IPS-11a (cell line): ENCODE results near the gene HMGCS1.
"Not testable (repeated sequence)": the region's sequence is repeated elsewhere in the genome, so short reads cannot be mapped to it uniquely, and the experiment has no call there.

ENCODE experiments used
- H3K4me3 ChIP-seq: one replicate; pipeline ENCODE4 v1.5.1; 2013; ENCODE audit warnings: low read depth, low read length, control low read depth

HMGCS1 gene

GRCh38 chr5:43313035-43313853 is at the start of gene HMGCS1:
TSS of gene HMGCS1 (minus strand) at chr5:43313412. CDS start at chr5:43298965, 14,447 bp downstream.
- H3K4me3 ChIP-seq, result peak within 1 kb of the TSS; percentile 60

GRCh38 chr5:43358726-43359125 is 45.5 kb upstream of the HMGCS1 start:
- no peak overlapping the region for H3K4me3 ChIP-seq

- H3K4me3 ChIP-seq, result no peak overlapping the region
Measured at GRCh38 chr5:43358301-43358700, 45.1 kb upstream of the HMGCS1 start.

- no peak overlapping the region for H3K4me3 ChIP-seq
Measured at GRCh38 chr5:43357878-43358281, 44.7 kb upstream of the HMGCS1 start.

- H3K4me3 ChIP-seq, result no peak overlapping the region
Measured at GRCh38 chr5:43357067-43357466, 43.9 kb upstream of the HMGCS1 start.

GRCh38 chr5:43354774-43355173 is 41.6 kb upstream of the HMGCS1 start:
- H3K4me3 ChIP-seq, result no peak overlapping the region

- H3K4me3 ChIP-seq, result no peak overlapping the region
Measured at GRCh38 chr5:43353668-43354067, 40.5 kb upstream of the HMGCS1 start.

- H3K4me3 ChIP-seq, result no peak overlapping the region
Measured at GRCh38 chr5:43352915-43353314, 39.7 kb upstream of the HMGCS1 start.

- H3K4me3 ChIP-seq, result no peak overlapping the region
Measured at GRCh38 chr5:43352131-43352530, 38.9 kb upstream of the HMGCS1 start.

GRCh38 chr5:43348861-43349363 is 35.7 kb upstream of the HMGCS1 start:
- no peak overlapping the region for H3K4me3 ChIP-seq

GRCh38 chr5:43348207-43348606 is 35.0 kb upstream of the HMGCS1 start:
- no peak overlapping the region for H3K4me3 ChIP-seq

GRCh38 chr5:43338862-43339261 is 25.6 kb upstream of the HMGCS1 start:
- H3K4me3 ChIP-seq, result no peak overlapping the region

GRCh38 chr5:43336159-43336558 is 22.9 kb upstream of the HMGCS1 start:
- H3K4me3 ChIP-seq, result no peak overlapping the region

- no peak overlapping the region for H3K4me3 ChIP-seq
Measured at GRCh38 chr5:43335681-43336080, 22.5 kb upstream of the HMGCS1 start.

- H3K4me3 ChIP-seq, result no peak overlapping the region
Measured at GRCh38 chr5:43332401-43332800, 19.2 kb upstream of the HMGCS1 start.

- not testable (repeated sequence) for H3K4me3 ChIP-seq
Measured at GRCh38 chr5:43325624-43326023, 12.4 kb upstream of the HMGCS1 start.

- H3K4me3 ChIP-seq, result not testable (repeated sequence)
Measured at GRCh38 chr5:43323488-43323887, 10.3 kb upstream of the HMGCS1 start.

- H3K4me3 ChIP-seq, result no peak overlapping the region
Measured at GRCh38 chr5:43320846-43321245, 7.6 kb upstream of the HMGCS1 start.

GRCh38 chr5:43316421-43316820 is 3.2 kb upstream of the HMGCS1 start:
- H3K4me3 ChIP-seq, result no peak overlapping the region

GRCh38 chr5:43315682-43316081 is 2.5 kb upstream of the HMGCS1 start:
- no peak overlapping the region for H3K4me3 ChIP-seq

GRCh38 chr5:43315263-43315662 is 2.1 kb upstream of the HMGCS1 start:
- H3K4me3 ChIP-seq, result no peak overlapping the region

GRCh38 chr5:43314724-43315123 is 1.5 kb upstream of the HMGCS1 start:
- no peak overlapping the region for H3K4me3 ChIP-seq
